ENCODE results near the gene TMEM184A.
"Not testable (repeated sequence)": the region's sequence is repeated elsewhere in the genome, so short reads cannot be mapped to it uniquely, and the experiment has no call there.

Gene TMEM184A

DNA sequence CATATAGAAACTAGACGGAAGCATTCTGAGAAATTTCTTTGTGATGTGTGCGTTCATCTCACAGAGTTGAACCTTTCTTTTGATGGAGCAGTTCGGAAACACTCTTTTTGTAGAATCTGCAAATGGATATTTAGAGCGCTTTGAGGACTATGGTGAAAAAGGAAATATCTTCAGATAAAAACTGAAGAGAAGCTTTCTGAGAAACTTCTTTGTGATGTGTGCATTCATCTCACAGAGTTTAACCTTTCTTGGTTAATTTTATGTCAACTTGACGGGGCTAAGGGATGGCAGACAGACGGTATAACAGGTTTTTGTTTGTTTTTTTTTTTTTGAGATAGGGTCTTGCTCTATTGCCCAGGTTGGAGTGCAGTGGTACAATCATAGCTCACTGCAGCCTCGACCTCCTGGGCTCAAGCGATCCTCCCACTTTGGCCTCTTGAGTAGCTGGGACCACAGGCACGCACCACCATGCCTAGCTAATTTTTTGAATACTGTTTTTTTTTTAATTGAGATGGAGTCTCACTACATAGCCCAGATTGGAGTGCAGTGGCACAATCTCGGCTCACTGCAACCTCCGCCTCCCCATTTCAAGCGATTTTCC is 36.6 kb downstream of the TMEM184A start:
- not testable (repeated sequence) for DNase-seq

GRCh38 chr7:1516586-1517251 is 39.3 kb downstream of the TMEM184A start:
- DNase-seq, result no peak

- DNase-seq, result not testable (repeated sequence)
These were observed 40.5 kb downstream of the TMEM184A start for GRCh38 chr7:1515509-1515967.

GRCh38 chr7:1514995-1515401 is 41.0 kb downstream of the TMEM184A start:
- DNase-seq, result no peak

DNA sequence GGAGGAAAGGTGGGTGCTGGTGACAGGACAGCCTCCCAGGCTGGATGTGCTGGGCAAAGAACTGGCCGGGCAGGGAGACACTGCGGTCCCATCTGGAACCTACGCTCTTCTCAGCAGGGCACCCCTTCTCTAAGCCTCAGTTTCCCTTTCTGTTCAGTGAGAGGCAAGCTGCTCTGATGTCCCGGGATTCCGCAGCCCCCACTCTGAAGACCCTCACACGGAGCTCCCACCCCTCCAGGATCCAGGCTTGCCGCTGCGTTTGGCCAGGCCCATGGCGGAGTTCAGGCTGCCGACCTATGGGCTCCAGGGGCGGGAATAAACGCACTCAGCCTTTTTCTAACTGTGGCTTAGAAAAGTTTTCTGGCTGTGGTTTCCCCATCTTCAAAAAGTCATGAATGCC is 41.6 kb downstream of the TMEM184A start:
- DNase-seq, result no peak

DNA sequence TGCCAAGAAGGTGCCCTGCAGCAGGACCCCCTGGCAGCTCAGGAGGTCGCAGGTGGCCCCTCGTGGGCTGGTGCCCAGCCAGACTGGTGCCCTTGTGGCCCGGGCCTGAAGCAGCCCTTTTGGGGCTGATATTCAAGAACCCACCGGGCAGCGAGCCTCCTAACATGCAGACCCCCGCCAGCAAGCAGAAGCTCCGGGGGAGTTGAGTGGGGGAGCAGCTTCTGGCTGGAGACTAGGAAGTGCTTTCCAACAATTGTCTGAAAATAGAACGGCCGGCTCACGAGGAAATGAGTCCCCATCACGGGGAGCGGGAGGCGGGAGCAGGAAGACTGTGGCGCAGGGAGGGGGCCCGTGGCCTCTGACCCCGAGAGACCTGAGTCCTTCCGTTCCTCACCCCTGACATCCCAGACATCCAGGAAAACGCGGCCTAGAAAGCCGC is 42.3 kb downstream of the TMEM184A start:
- no peak for DNase-seq

DNA sequence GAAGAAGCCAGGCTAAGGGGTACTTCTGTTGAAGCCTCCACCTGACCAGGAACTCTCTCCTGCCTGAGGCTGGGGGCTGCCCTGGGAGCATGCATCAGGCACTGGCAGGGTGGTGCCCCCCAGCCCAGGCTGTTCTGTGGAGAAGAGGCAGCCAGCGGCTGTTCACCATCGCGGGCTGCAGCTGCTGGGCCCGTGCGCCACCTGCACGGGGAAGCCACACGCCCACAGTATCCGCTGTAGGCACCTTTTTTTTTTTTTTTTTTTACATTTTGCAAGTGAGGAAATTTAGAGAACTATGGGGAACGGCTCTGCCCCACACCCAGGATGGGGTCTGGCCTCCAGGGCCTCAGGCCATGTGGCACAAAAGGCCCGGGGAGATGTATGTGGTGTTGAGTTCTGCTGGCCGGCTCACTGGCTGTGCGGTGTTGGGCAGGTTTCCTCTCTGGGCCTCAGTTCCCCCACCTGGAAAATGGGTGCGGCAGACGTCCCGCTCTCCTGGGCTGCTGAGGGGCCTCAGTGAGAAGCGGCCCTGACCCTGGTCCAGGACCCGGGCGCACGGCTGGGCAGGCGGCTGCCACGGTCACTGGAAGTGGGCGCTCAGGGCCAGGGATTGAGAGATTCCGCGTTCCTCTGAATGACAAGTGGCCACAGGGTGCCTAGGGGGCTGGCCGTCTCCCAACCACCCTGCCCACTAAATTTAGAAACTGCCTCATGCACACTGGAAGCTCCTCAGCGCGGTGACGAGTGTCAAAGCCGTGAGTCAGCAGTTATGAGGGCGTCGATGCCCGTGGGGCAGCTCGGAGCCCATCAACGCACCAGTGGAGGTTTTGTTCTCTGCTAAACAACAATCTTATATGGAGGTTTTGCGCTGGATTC is 43.0 kb downstream of the TMEM184A start:
- DNase-seq, result peak; percentile 77

DNA sequence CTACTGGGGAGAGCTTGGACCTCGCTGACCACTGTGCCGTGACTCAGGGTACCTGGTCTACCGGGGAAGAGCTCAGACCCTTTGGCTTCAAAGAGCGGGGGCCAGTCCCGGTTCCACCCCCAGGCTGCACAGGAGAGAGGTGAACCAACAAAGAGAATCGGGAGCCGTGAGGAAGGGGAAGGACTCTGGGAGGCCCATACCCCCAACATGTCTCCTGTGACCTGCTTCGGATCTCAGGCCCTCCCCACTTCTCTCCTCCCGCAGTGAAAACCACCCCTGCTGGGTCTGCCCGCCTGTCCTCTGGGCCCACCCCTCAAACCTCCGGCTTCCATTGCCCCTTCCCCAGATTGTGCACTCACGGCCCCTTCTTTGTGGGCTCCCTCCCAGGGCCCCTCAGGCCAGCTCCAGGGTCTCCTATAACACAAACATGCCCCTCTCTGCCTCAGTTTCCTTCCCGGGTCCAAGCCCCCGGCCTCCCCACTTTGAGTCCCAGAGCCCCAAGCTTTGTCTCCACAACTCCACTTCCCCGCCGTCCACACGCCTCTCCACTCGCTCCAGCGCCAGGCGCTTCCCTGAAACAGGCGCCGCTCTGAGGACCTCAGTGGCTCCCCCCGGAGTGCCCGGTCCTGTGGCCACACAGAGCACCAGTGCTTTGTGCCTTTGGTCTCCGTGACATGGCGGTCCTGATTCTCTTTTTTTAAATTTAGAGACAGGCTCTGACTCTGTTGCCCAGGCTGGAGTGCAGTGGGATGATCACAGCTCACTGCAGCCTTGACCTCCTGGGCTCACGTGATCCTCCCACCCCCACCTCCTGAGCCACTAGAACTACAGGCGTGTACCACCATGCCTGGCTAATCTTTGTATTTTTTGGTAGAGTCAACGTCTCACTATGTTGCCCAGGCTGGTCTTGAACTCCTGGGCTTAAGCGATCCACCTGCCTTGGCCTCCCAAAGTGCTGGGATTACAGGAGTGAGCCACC is 44.3 kb downstream of the TMEM184A start:
- no peak for DNase-seq

- DNase-seq, result peak; percentile 53
These were observed 45.2 kb downstream of the TMEM184A start for GRCh38 chr7:1510780-1511154.

DNA sequence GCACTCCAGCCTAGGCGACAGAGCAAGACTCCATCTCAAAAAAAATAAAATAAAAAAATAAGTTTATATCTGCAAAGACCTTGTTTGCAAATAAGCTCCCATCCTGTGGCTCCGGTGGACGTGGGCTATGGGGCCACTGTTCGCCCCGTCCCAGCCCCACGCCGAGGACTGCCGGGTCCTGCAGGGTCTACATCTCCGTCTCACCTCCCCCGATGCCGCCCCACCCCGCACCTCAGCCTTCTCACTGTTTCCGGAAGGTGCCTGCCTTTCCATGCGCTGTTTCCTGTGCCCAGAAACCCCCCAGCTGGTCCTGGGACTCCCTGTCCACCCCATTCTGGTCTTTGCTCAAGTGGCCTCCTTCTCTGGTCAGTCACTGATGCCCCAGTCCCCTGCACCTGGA is 46.8 kb downstream of the TMEM184A start:
- DNase-seq, result no peak

DNA sequence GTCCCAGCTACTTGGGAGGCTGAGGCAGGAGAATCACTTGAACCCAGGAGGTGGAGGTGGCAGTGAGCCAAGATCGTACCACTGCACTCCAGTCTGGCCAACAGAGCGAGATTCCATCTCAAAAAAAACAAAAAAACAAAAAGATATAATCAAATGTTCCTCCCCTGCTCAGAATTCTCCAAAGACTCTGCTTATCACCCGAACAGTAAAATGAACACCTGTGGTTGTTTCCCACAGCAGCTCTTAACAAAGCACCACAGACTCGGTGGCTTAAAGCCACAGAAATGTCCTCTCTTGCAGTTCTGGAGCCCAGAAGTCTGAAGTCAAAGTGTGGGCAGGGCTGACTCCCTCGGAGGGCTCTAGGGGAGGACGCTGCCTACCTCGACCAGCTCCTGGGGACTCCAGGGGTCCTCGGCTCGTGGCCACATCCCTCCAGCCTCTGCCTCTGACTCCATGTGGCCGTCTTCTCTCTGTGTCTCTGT is 47.7 kb downstream of the TMEM184A start:
- DNase-seq, result no peak

GRCh38 chr7:1505731-1506550 is 50.1 kb downstream of the TMEM184A start:
- no peak for DNase-seq

DNA sequence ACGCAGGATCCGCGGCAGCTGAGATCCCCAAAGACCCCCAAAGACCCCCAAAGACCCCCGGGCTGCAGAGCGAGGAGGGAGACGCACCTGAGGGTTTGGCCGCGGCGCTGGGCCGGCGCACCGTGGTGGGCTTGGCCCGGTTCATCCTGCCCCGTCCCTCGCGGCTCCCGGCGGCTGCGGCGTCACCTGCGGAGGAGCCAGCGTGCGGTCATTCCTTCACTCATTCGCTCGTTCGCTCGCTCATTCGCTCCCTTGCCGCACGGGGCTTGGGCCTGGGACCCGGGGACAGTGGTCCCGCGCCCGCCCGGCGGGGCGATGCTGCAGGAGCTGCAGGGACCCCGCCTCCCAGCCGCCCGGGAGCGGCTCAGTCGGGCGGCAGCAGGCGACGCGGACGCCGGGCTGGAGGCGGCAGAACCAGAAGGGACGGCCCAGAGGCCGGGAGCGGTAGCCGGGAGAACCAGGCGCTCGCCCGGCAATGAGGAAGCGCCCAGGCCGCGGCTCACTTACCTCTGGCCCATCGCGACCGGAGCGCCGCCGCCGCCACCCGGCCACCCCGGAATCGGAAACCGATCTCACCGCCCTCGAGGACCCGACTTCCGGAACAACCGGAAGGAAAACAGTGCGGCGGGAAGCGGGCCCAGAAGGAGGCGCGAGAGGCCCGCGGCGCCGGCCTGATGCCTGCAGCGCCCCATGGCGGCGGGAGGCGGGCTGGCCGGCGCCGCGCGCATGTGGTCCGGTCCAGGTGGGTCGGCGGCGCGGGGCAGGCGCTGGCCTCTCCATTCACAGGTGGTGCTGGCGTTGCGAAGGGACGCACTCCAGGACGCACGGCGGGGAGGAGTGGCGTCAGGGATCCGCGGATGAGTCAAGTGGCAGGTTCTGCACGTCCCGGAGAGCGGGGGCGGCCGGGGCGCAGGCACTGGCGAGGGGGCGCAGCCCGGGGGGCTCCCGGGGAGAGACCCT is 51.9 kb downstream of the TMEM184A start, which contains the start of gene INTS1:
Gene INTS1, minus strand, starts transcription at position 574 of the 960 bp plus-strand sequence. Its CDS starts 429 bp downstream, at position 145.
- DNase-seq, result peak; percentile 94

- no peak for DNase-seq
These were observed 52.6 kb downstream of the TMEM184A start for GRCh38 chr7:1503390-1503789.

DNA sequence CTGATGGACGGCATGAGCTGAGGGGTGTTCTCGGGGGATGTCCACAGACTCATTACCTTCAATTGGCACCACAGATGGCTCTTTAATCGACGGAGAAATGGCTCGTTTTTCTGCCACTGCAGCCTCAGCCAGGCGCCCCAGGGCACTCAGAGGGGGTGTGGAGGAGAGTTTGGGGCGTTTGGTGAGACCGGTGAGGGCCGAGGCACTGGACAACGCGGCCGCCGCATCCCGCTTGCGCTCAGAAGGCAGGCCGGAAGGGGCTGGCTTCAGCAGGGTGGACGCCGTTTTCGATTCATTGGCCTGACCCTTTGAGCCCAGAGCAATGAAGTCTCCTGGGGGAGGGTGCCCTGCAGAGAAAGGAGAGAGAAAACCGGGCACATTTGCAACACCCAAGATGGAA is 53.2 kb downstream of the TMEM184A start:
- DNase-seq, result no peak

DNA sequence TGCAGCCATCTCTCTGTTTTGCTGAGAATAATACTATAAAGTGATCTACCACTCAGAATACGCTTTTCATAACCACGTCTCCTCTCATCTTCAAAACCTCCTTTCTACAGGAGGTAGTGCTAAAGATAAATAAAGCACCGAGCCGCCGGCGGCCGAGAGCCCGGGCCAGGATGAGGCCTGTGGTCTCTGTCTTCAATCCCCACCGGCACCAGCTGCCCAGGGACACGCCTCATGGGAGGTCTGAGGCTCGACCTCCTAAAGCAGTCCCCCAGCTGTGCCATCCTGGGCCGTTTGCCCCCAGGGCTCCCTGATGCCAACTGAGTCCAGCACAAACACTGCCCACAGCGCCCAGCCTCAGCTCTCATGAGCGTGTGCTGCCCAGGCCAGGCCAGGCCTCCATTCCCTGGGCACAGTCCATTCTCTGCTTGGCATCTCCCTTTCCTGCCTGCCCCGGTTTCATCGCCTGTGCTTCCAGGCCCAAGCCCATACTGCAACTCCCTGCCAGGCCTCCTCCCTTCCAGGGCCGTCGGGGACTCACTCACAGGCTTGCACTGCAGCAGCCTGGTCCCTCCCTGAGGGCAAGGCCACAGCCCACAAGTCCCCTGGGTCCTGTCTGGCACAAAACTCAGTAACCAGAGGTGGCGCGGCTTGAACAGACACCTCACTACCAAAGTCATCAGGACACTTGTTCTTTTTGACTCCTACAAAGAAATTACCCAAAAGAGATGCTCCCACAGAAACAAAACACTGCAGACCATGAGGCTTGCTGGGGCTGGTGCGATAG is 54.3 kb downstream of the TMEM184A start:
- no peak for DNase-seq

- DNase-seq, result no peak
These were observed 55.8 kb downstream of the TMEM184A start for GRCh38 chr7:1500064-1500807.

- no peak for DNase-seq
These were observed 56.5 kb downstream of the TMEM184A start for GRCh38 chr7:1499367-1500029.
